ENCODE measurements around the gene MIB1. TPM values are rescaled to one million over a fixed set of nuclear protein-coding genes. Genes with fewer than 3 reads are reported as not detected.

MIB1 gene
- total and polyA plus RNA-seq, 10 of the 15 experiments (the other 5 are each of a cell fraction or from before 2014, with no cell fraction given) = 2.3 to 27.5 (median 10.4) TPM

DNA sequence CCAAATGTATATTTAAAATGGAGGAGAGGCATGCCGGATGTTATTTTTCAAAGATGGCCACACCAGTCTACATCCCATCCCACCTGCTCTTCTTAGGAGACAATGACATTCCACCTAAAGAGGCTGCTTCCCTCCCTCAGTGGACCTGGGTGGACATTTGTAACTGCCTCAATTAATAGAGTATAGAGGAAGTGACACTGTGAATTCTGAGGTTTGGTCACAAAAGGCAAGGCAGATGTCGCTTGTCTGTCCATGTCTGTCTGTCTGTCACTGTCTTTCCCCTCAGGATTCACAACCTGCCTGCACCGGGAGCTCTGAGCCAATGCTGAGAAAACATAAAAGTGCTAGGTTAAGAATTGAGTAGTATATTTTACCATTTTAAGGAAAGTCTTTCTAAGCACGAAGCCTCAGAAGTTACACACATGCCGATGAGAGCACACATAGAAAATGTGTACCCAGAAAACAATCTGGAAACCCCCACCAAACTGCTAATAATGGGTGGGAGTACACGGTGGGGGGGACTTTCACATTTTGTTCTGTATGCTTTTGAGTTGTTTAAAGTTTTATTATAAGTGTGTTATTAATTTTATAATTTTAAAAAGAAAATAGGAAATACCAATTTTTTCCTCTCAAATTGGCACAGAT lies 21.0 kb downstream of the MIB1 start:
- no peak for FAIRE-seq
- TF ChIP-seq, protein P1, sequence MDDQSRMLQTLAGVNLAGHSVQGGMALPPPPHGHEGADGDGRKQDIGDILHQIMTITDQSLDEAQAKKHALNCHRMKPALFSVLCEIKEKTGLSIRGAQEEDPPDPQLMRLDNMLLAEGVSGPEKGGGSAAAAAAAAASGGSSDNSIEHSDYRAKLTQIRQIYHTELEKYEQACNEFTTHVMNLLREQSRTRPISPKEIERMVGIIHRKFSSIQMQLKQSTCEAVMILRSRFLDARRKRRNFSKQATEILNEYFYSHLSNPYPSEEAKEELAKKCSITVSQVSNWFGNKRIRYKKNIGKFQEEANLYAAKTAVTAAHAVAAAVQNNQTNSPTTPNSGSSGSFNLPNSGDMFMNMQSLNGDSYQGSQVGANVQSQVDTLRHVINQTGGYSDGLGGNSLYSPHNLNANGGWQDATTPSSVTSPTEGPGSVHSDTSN (IDR thresholded peaks at IDR 0.05; ENCODE audit: insufficient replicate concordance, low read depth, low read length) = peak; percentile 39
- TF ChIP-seq, protein P2, sequence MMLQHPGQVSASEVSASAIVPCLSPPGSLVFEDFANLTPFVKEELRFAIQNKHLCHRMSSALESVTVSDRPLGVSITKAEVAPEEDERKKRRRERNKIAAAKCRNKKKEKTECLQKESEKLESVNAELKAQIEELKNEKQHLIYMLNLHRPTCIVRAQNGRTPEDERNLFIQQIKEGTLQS (IDR thresholded peaks at IDR 0.05; ENCODE audit: borderline replicate concordance, extremely low read depth, low read depth, low read length) = no peak
- TF ChIP-seq EGR1 (IDR thresholded peaks at IDR 0.05; ENCODE audit: borderline replicate concordance in 1 of 2, low read depth in 2 of 2, low read length in 2 of 2) (no peak), TARDBP (IDR thresholded peaks at IDR 0.05; ENCODE audit: borderline replicate concordance) (no peak), YY1 (IDR thresholded peaks at IDR 0.05; ENCODE audit: low read depth, low read length) (peak; percentile 72; the same call in 1 of the 2 replicates), TAF1 (IDR thresholded peaks at IDR 0.05; ENCODE audit: borderline replicate concordance, low read depth, low read length) (0 out of 2 replicates have a peak, but pooled peaks have one; percentile 20), IKZF2 (IDR thresholded peaks at IDR 0.05) (0 out of 4 replicates have a peak, but pooled peaks of 1 of the 2 experiments have one; percentile 10), ASH2L (IDR thresholded peaks at IDR 0.05; ENCODE audit: borderline replicate concordance, low read depth) (no peak), DPF2 (IDR thresholded peaks at IDR 0.05) (0 out of 2 replicates have a peak, but pooled peaks have one; percentile 32), SPI1 (IDR thresholded peaks at IDR 0.05; ENCODE audit: borderline replicate concordance, insufficient read depth, low read depth, low read length) (peak; percentile 77; the same call in 1 of the 2 replicates), CREM (IDR thresholded peaks at IDR 0.05; ENCODE audit: low read depth) (no peak), JUND (IDR thresholded peaks at IDR 0.05; ENCODE audit: low read depth, low read length) (no peak), RUNX3 (IDR thresholded peaks at IDR 0.05; ENCODE audit: low read length) (peak; percentile 38; the same call in 1 of the 2 replicates)
- TF ChIP-seq, protein P3, sequence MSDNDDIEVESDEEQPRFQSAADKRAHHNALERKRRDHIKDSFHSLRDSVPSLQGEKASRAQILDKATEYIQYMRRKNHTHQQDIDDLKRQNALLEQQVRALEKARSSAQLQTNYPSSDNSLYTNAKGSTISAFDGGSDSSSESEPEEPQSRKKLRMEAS (IDR thresholded peaks at IDR 0.05; ENCODE audit: low read depth, low read length) = no peak
- TF ChIP-seq, protein P4, sequence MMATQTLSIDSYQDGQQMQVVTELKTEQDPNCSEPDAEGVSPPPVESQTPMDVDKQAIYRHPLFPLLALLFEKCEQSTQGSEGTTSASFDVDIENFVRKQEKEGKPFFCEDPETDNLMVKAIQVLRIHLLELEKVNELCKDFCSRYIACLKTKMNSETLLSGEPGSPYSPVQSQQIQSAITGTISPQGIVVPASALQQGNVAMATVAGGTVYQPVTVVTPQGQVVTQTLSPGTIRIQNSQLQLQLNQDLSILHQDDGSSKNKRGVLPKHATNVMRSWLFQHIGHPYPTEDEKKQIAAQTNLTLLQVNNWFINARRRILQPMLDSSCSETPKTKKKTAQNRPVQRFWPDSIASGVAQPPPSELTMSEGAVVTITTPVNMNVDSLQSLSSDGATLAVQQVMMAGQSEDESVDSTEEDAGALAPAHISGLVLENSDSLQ (IDR thresholded peaks at IDR 0.05) = peak; percentile 34; the same call in 1 of the 2 replicates

More for the DNA sequence above, 21.0 kb downstream of the MIB1 start:
- no peaks in the 10 kb centered on the region for H4K20me1 ChIP-seq (ENCODE audit: control insufficient read depth, insufficient read depth)
- 15% methylated on average over 6 of the region's 6 CpGs for WGBS (ENCODE audit: insufficient coverage, insufficient replicate concordance, low lambda C conversion rate, missing lambda C conversion rate)
- RAD21 ChIA-PET (ENCODE audit: unreplicated experiment) = interaction anchor here (1.3 kb wide), 1 partner anchor 21 kb away, joined by 3 read pairs; the partner anchor contains the start of gene MIB1
- H3K9ac ChIP-seq (ENCODE audit: control insufficient read depth, insufficient read depth, low read length) = peak overlapping the region; percentile 27; the same call in 1 of the 2 replicates
- H3K27ac ChIP-seq (ENCODE audit: control insufficient read depth, insufficient read depth) = peak overlapping the region; percentile 53
- H3K4me1 ChIP-seq (ENCODE audit: control insufficient read depth, insufficient read depth, low read length) = peaks cover 20% of the 10 kb centered on the region; the same call in 1 of the 2 replicates
- H3K4me2 ChIP-seq (ENCODE audit: control insufficient read depth, insufficient read depth) = peak overlapping the region; percentile 24
- peak; percentile 74 for ATAC-seq
- peak overlapping the region; percentile 6; the same call in 1 of the 2 replicates for H2AFZ ChIP-seq (ENCODE audit: control insufficient read depth, low read depth, low read length)
- no peak for DNase-seq (ENCODE audit: low read depth, low spot score)
- peak overlapping the region; percentile 7; the same call in 1 of the 2 replicates for H3K4me3 ChIP-seq
- intact Hi-C loops (cut with micrococcal nuclease; ENCODE audit: unreplicated experiment) (loop anchor here (5.0 kb wide), 1 partner anchor 149 kb away; the partner anchor contains the start of gene SNRPD1), in situ Hi-C loops (cut with MboI) (no loop called here)
- CTCF ChIA-PET = no interaction called here
- POLR2A ChIA-PET = no interaction called here
- H3K36me3 ChIP-seq (ENCODE audit: control insufficient read depth in 2 of 2, insufficient read depth in 2 of 2, low read length in 1 of 2) = peaks cover 0 to 2% of the 10 kb centered on the region in 2 experiments; a peak in 1 of 4 replicates
- peaks cover 27% of the 10 kb centered on the region for H3K79me2 ChIP-seq (ENCODE audit: control insufficient read depth, insufficient read depth, low read length)
- H3K9me3 ChIP-seq (replicated peaks; ENCODE audit: control insufficient read depth, insufficient read depth, low read length) = no peaks in the 10 kb centered on the region; the same call in 1 of the 3 replicates
- no TSS peak for BruUV-seq (replicated peaks)
- H3K27me3 ChIP-seq (replicated peaks in 1 of 2; ENCODE audit: control insufficient read depth in 2 of 2, insufficient read depth in 2 of 2, low read length in 1 of 2) = no peaks in the 10 kb centered on the region
- SMC1A ChIA-PET (ENCODE audit: uncharacterized antibody, unreplicated experiment) = interaction anchor here (0.7 to 1.8 kb wide), 2 partner anchors 19 to 67 kb away, joined by 3 to 5 read pairs; no protein-coding TSS in a partner anchor
